HG02885 (cell line): ENCODE results near the gene JAKMIP2.
A peak's percentile ranks its signal among the peaks of the same experiment; 100 is the strongest.
"Not testable (repeated sequence)": the region's sequence is repeated elsewhere in the genome, so short reads cannot be mapped to it uniquely, and the experiment has no call there.

Experiments
- ATAC-seq: cut with Tn5 transposase; IDR thresholded peaks from one replicate; pipeline ENCODE4 v1.9.1; 2021; ENCODE audit warnings: mild to moderate bottlenecking; ENCODE audit not compliant: unreplicated experiment, poor library complexity

The JAKMIP2 gene

GRCh38 chr5:147668385-147668784 is 114.1 kb downstream of the JAKMIP2 start:
- no peak for ATAC-seq

- no peak for ATAC-seq
Observed at GRCh38 chr5:147667363-147667762, 115.2 kb downstream of the JAKMIP2 start.

- no peak for ATAC-seq
Observed at GRCh38 chr5:147666419-147666818, 116.1 kb downstream of the JAKMIP2 start.

- ATAC-seq: no peak
Observed at GRCh38 chr5:147661541-147661940, 121.0 kb downstream of the JAKMIP2 start.

GRCh38 chr5:147659166-147659929 is 123.2 kb downstream of the JAKMIP2 start:
- ATAC-seq: no peak

- no peak for ATAC-seq
Observed at GRCh38 chr5:147658293-147658932, 124.1 kb downstream of the JAKMIP2 start.

GRCh38 chr5:147648597-147648996 is 133.9 kb downstream of the JAKMIP2 start:
- ATAC-seq: no peak

GRCh38 chr5:147645197-147645596 is 137.3 kb downstream of the JAKMIP2 start:
- ATAC-seq: no peak

GRCh38 chr5:147644460-147644859 is 138.1 kb downstream of the JAKMIP2 start:
- ATAC-seq: no peak

GRCh38 chr5:147643142-147643541 is 139.4 kb downstream of the JAKMIP2 start:
- no peak for ATAC-seq

GRCh38 chr5:147642666-147643065 is 139.9 kb downstream of the JAKMIP2 start:
- no peak for ATAC-seq

GRCh38 chr5:147639321-147639720 is 143.2 kb downstream of the JAKMIP2 start:
- ATAC-seq: no peak

GRCh38 chr5:147636729-147636984 is 145.9 kb downstream of the JAKMIP2 start:
- ATAC-seq: no peak

GRCh38 chr5:147635882-147636728 is 146.4 kb downstream of the JAKMIP2 start:
- ATAC-seq: no peak

- not testable (repeated sequence) for ATAC-seq
Observed at GRCh38 chr5:147635439-147635838, 147.1 kb downstream of the JAKMIP2 start.

- ATAC-seq: no peak
Observed at GRCh38 chr5:147633173-147633572, 149.4 kb downstream of the JAKMIP2 start.

GRCh38 chr5:147631428-147632003 is 151.0 kb downstream of the JAKMIP2 start:
- ATAC-seq: no peak

GRCh38 chr5:147629196-147629595 is 153.3 kb downstream of the JAKMIP2 start:
- ATAC-seq: no peak

- peak; percentile 94 for ATAC-seq
Observed at GRCh38 chr5:147628058-147628895, 154.3 kb downstream of the JAKMIP2 start.

GRCh38 chr5:147626464-147626863 is 156.1 kb downstream of the JAKMIP2 start:
- no peak for ATAC-seq
